PC-9 (cell line): ENCODE data around the gene LDLRAD3. TPM values are rescaled to one million over a fixed set of nuclear protein-coding genes. Genes with fewer than 3 reads are reported as not detected.

ENCODE experiments used
- BruUV-seq: library from RNA; stranded (reverse); fragments of 400-500 nt; replicated peaks from 2 replicates; lab custom pipeline; 2021; lab: Mats Ljungman, UMichigan
- CTCF ChIA-PET: fragments of 300-600 bp; sonication (Branson Sonifier 250); formaldehyde crosslinking; loops from one replicate; lab custom pipeline; 2022; ENCODE audit warnings: antibody characterized with exemption; lab: Charles Lee
- POLR2A ChIA-PET: fragments of 300-600 bp; sonication (Branson Sonifier 250); formaldehyde crosslinking; loops from one replicate; lab custom pipeline; 2022; ENCODE audit warnings: antibody characterized with exemption; ENCODE audit not compliant: unreplicated experiment; lab: Charles Lee
- DNase-seq, 2 experiments: peaks; one replicate each; pipeline versions ENCODE4 v3.0.0 to v3.0.0-alpha.2; 2015 to 2022; ENCODE audit warnings: mixed read lengths in 1 of 2
- H2AFZ ChIP-seq: fragments of 200-600 bp; sonication (generic); 2 replicates; pipeline ENCODE4 v1.8.1; 2017; ENCODE audit warnings: antibody characterized with exemption
- H3F3A ChIP-seq: fragments of 200-600 bp; sonication (generic); 2 replicates; pipeline ENCODE4 v1.8.1; 2017; ENCODE audit warnings: antibody characterized with exemption, mild to moderate bottlenecking, low read depth; ENCODE audit not compliant: insufficient read depth
- H3K27ac ChIP-seq: fragments of 200-600 bp; sonication (generic); 2 replicates; pipeline ENCODE4 v1.6.1; 2016; ENCODE audit warnings: mixed run types
- H3K27me3 ChIP-seq: fragments of 200-600 bp; sonication (generic); 2 replicates; pipeline ENCODE4 v1.6.1; 2016; ENCODE audit warnings: low read depth, mixed run types; ENCODE audit not compliant: insufficient read depth
- H3K36me3 ChIP-seq: fragments of 200-600 bp; sonication (generic); 2 replicates; pipeline ENCODE4 v1.6.1; 2016; ENCODE audit warnings: low read depth, mixed run types
- H3K4me1 ChIP-seq: fragments of 200-600 bp; sonication (generic); replicated peaks from 2 replicates; pipeline ENCODE4 v1.6.1; 2016; ENCODE audit warnings: mixed run types; ENCODE audit not compliant: insufficient read depth
- H3K4me2 ChIP-seq: fragments of 200-600 bp; sonication (generic); 2 replicates; pipeline ENCODE4 v1.6.1; 2017; ENCODE audit warnings: mixed run types
- H3K4me3 ChIP-seq: fragments of 200-600 bp; sonication (generic); 2 replicates; pipeline ENCODE4 v1.6.1; 2016; ENCODE audit warnings: mixed run types
- H3K79me2 ChIP-seq: fragments of 200-600 bp; sonication (generic); 2 replicates; pipeline ENCODE4 v1.6.1; 2017; ENCODE audit warnings: low read depth, mixed run types
- H3K9me2 ChIP-seq: fragments of 200-600 bp; sonication (generic); 2 replicates; pipeline ENCODE4 v1.8.1; 2017; ENCODE audit warnings: mild to moderate bottlenecking; ENCODE audit not compliant: insufficient read depth
- H3K9me3 ChIP-seq: fragments of 200-600 bp; sonication (generic); 2 replicates; pipeline ENCODE4 v1.8.1; 2016; ENCODE audit warnings: low read depth; ENCODE audit not compliant: insufficient read depth
- H4K20me1 ChIP-seq: fragments of 200-600 bp; sonication (generic); 2 replicates; pipeline ENCODE4 v1.8.1; 2017; ENCODE audit not compliant: insufficient read depth
- CTCF ChIP-seq: fragments of 200-600 bp; sonication (generic); conservative IDR thresholded peaks from 2 replicates; pipeline ENCODE4 v1.6.1; 2017; ENCODE audit warnings: mixed run types, antibody characterized with exemption, mild to moderate bottlenecking, moderate library complexity
- EZH2 ChIP-seq: fragments of 200-600 bp; sonication (generic); IDR thresholded peaks from 2 replicates; pipeline ENCODE4 v1.8.0; 2017; ENCODE audit warnings: antibody characterized with exemption, low read depth
- intact Hi-C: fragments of 100-400 bp; cut with micrococcal nuclease; formaldehyde crosslinking; loops from one replicate; pipeline ENCODE4 v1.10.0; 2022; ENCODE audit not compliant: unreplicated experiment
- total RNA-seq: library from RNA; stranded (reverse); gene quantifications from 2 replicates; pipeline ENCODE4 v1.2.3, GENCODE V29; 2021

Gene LDLRAD3
- total RNA-seq, 1 experiment from 2014 or later: 15.9 TPM

GRCh38 chr11:35968386-35969088, 24.7 kb downstream of the LDLRAD3 start:
- Histone ChIP-seq H3K27me3 (no peaks in the 10 kb centered on the region), H3K27ac (no peak overlapping the region), H3K4me3 (no peak overlapping the region), H3K4me1 (no peaks in the 10 kb centered on the region), H3K36me3 (0 out of 2 replicates have a peak, but pooled peaks cover under 1% of the 10 kb centered on the region), H4K20me1 (no peaks in the 10 kb centered on the region), H3F3A (no peaks in the 10 kb centered on the region), H3K4me2 (no peak overlapping the region), H3K9me3 (no peaks in the 10 kb centered on the region), H2AFZ (no peak overlapping the region), H3K9me2 (no peaks in the 10 kb centered on the region), H3K79me2 (peaks cover 31% of the 10 kb centered on the region)
- intact Hi-C loops: no loop called here
- ChIA-PET POLR2A (no interaction called here), CTCF (no interaction called here)
- no peak for TF ChIP-seq CTCF
- no peak for TF ChIP-seq EZH2
- no TSS peak for BruUV-seq
- DNase-seq: no peak

- POLR2A ChIA-PET: no interaction called here
- TF ChIP-seq EZH2 (no peak), CTCF (no peak)
- Histone ChIP-seq H3F3A (no peaks in the 10 kb centered on the region), H2AFZ (no peak overlapping the region), H3K27me3 (no peaks in the 10 kb centered on the region), H4K20me1 (no peaks in the 10 kb centered on the region), H3K9me3 (peaks cover 3% of the 10 kb centered on the region; the same call in 1 of the 2 replicates), H3K4me3 (no peak overlapping the region), H3K79me2 (peaks cover 29% of the 10 kb centered on the region), H3K4me1 (no peaks in the 10 kb centered on the region), H3K36me3 (peaks cover 4% of the 10 kb centered on the region; the same call in 1 of the 2 replicates), H3K4me2 (no peak overlapping the region), H3K9me2 (no peaks in the 10 kb centered on the region), H3K27ac (no peak overlapping the region)
- CTCF ChIA-PET: interaction anchor here (0.5 kb wide), 1 partner anchor 45 kb away, joined by 3 read pairs; no protein-coding TSS in a partner anchor
- peak in 1 of 2 experiments; percentile 2 for DNase-seq
- intact Hi-C loops: no loop called here
- BruUV-seq: no TSS peak
Measured at GRCh38 chr11:35969089-35970042, 25.5 kb downstream of the LDLRAD3 start.

GRCh38 chr11:35970445-35970844, 26.6 kb downstream of the LDLRAD3 start:
- TF ChIP-seq CTCF (no peak), EZH2 (no peak)
- BruUV-seq: no TSS peak
- Histone ChIP-seq H3K27ac (no peak overlapping the region), H3K4me1 (no peaks in the 10 kb centered on the region), H3K36me3 (peaks cover 4% of the 10 kb centered on the region; the same call in 1 of the 2 replicates), H3F3A (no peaks in the 10 kb centered on the region), H3K9me2 (no peaks in the 10 kb centered on the region), H4K20me1 (no peaks in the 10 kb centered on the region; the same call in 1 of the 2 replicates), H3K27me3 (no peaks in the 10 kb centered on the region), H3K4me2 (no peak overlapping the region), H3K9me3 (peaks cover 6% of the 10 kb centered on the region; the same call in 1 of the 2 replicates), H2AFZ (no peak overlapping the region), H3K79me2 (peaks cover 31% of the 10 kb centered on the region), H3K4me3 (no peak overlapping the region)
- intact Hi-C loops: no loop called here
- POLR2A ChIA-PET: no interaction called here
- CTCF ChIA-PET: interaction anchor here (0.5 kb wide), 1 partner anchor 46 kb away, joined by 3 read pairs; no protein-coding TSS in a partner anchor
- no peak for DNase-seq
